NB4 (cell line): ENCODE measurements around the gene PLD5.

Experiments
- CTCF ChIP-seq: IDR thresholded peaks from one replicate; pipeline ENCODE4 v1.5.1; 2012; ENCODE audit warnings: low read depth, low read length
- POLR2A ChIP-seq: IDR thresholded peaks from 2 replicates; pipeline ENCODE4 v1.6.1; 2011; ENCODE audit warnings: mild to moderate bottlenecking; ENCODE audit not compliant: insufficient read length; ENCODE audit errors: extremely low read depth

GRCh38 chr1:242209063-242209462 is 315.4 kb downstream of the PLD5 start:
- TF ChIP-seq CTCF (no peak), POLR2A (no peak)
